GM12878 (cell line): ENCODE data around the gene PTPRQ. TPM values are rescaled to one million over a fixed set of nuclear protein-coding genes. Genes with fewer than 3 reads are reported as not detected.

Experiments used
- ATAC-seq: fragments of 200-7000 bp; cut with Tn5 transposase; 3 replicates; pipeline ENCODE4 v1.9.1; 2020; ENCODE audit warnings: mild to moderate bottlenecking, moderate library complexity
- BruUV-seq: library from RNA; stranded (reverse); fragments of 400-500 nt; replicated peaks from 2 replicates; lab custom pipeline; 2021; lab: Mats Ljungman, UMichigan
- CTCF ChIA-PET: fragments of 300-600 bp; sonication (Branson Sonifier 250); formaldehyde crosslinking; extraction: SDS; loops from one replicate; lab custom pipeline; 2021; ENCODE audit warnings: inconsistent platforms; lab: Yijun Ruan, JAX
- POLR2A ChIA-PET: fragments of 350-600 bp; formaldehyde crosslinking; extraction: SDS; loops from one replicate; lab custom pipeline; 2021; ENCODE audit warnings: inconsistent platforms; lab: Charles Lee
- RAD21 ChIA-PET: fragments of 300-600 bp; sonication (Branson Sonifier 250); formaldehyde crosslinking; loops from one replicate; lab custom pipeline; 2023; ENCODE audit warnings: antibody characterized with exemption; ENCODE audit not compliant: unreplicated experiment; lab: Charles Lee
- SMC1A ChIA-PET: fragments of 300-600 bp; sonication (Branson Sonifier 250); formaldehyde crosslinking; loops from one replicate; lab custom pipeline; 2023; ENCODE audit not compliant: unreplicated experiment, uncharacterized antibody; lab: Charles Lee
- DNase-seq: peaks from one replicate; pipeline ENCODE4 v3.0.0-alpha.2; 2011; ENCODE audit warnings: low read depth, low spot score
- FAIRE-seq: peaks from 3 replicates; lab custom pipeline; 2011; peaks lifted over from hg19 to GRCh38; lab: Jason Lieb, UNC
- H2AFZ ChIP-seq: 2 replicates; pipeline ENCODE4 v1.6.0; 2011; ENCODE audit warnings: low read depth, low read length, control low read depth; ENCODE audit not compliant: control insufficient read depth
- H3K27ac ChIP-seq: 2 replicates; pipeline ENCODE4 v1.5.1; 2011; ENCODE audit warnings: control low read depth; ENCODE audit not compliant: control insufficient read depth, insufficient read depth
- H3K27me3 ChIP-seq, 2 experiments: replicated peaks in 1 of 2; 2 replicates each; pipeline versions ENCODE4 v1.6.0 to v1.6.1; 2011; ENCODE audit warnings: low read length in 1 of 2; ENCODE audit not compliant: control insufficient read depth in 2 of 2, insufficient read depth in 2 of 2
- H3K36me3 ChIP-seq, 2 experiments: 2 replicates each; pipeline ENCODE4 v1.5.1; 2011; ENCODE audit warnings: low read length in 1 of 2; ENCODE audit not compliant: control insufficient read depth in 2 of 2, insufficient read depth in 2 of 2
- H3K4me1 ChIP-seq: 2 replicates; pipeline ENCODE4 v1.6.1; 2011; ENCODE audit warnings: mild to moderate bottlenecking, low read length, moderate library complexity, mixed read lengths; ENCODE audit not compliant: control insufficient read depth, insufficient read depth
- H3K4me2 ChIP-seq: 2 replicates; pipeline ENCODE4 v1.6.0; 2011; ENCODE audit warnings: control low read depth; ENCODE audit not compliant: control insufficient read depth, insufficient read depth
- H3K4me3 ChIP-seq: fragments of 200-600 bp; sonication (generic); 2 replicates; pipeline ENCODE4 v1.5.1; 2016
- H3K79me2 ChIP-seq: 2 replicates; pipeline ENCODE4 v1.6.0; 2011; ENCODE audit warnings: low read length; ENCODE audit not compliant: control insufficient read depth, insufficient read depth
- H3K9ac ChIP-seq: 2 replicates; pipeline ENCODE4 v1.8.0; 2011; ENCODE audit warnings: low read length, control low read depth, mixed read lengths; ENCODE audit not compliant: control insufficient read depth, insufficient read depth
- H3K9me3 ChIP-seq: replicated peaks from 3 replicates; pipeline ENCODE4 v1.5.1; 2011; ENCODE audit warnings: mild to moderate bottlenecking, low read length; ENCODE audit not compliant: control insufficient read depth, insufficient read depth
- H4K20me1 ChIP-seq: 2 replicates; pipeline ENCODE4 v1.6.0; 2011; ENCODE audit not compliant: control insufficient read depth, insufficient read depth
- BCL11A ChIP-seq: IDR thresholded peaks from 2 replicates; pipeline ENCODE4 v1.6.1; 2011; ENCODE audit warnings: low read depth, low read length
- BRCA1 ChIP-seq: IDR thresholded peaks from 2 replicates; pipeline ENCODE4 v1.6.1; 2011; ENCODE audit warnings: low read depth, low read length, improper control_type of control experiment
- CBX3 ChIP-seq: fragments of 200-600 bp; sonication (generic); IDR thresholded peaks from 2 replicates; pipeline ENCODE4 v1.6.1; 2016; ENCODE audit warnings: low read depth, borderline replicate concordance
- CEBPB ChIP-seq, 2 experiments: fragments of 150-350 bp in 1 of 2; IDR thresholded peaks; 2 replicates each; pipeline ENCODE4 v1.6.1; 2012 to 2014; ENCODE audit warnings: low read depth in 2 of 2, low read length in 2 of 2, borderline replicate concordance in 1 of 2, inconsistent platforms in 1 of 2
- EGR1 ChIP-seq, 2 experiments: IDR thresholded peaks; 1 replicate in 1 of 2; 2 replicates in 1 of 2; pipeline ENCODE4 v1.6.1; 2011 to 2012; ENCODE audit warnings: low read depth in 2 of 2, low read length in 2 of 2, borderline replicate concordance in 1 of 2, mild to moderate bottlenecking in 1 of 2, moderate library complexity in 1 of 2
- ETV6 ChIP-seq, 2 experiments: fragments of 450-650 bp in 1 of 2; IDR thresholded peaks in 1 of 2; conservative IDR thresholded peaks in 1 of 2; 2 replicates each; pipeline ENCODE4 v1.6.1; 2014; ENCODE audit warnings: antibody characterized with exemption in 1 of 2, borderline replicate concordance in 1 of 2, low read depth in 1 of 2, mild to moderate bottlenecking in 1 of 2, moderate library complexity in 1 of 2
- NFIC ChIP-seq: IDR thresholded peaks from 2 replicates; pipeline ENCODE4 v1.6.1; 2012; ENCODE audit warnings: low read depth, mild to moderate bottlenecking, inconsistent platforms, low read length, moderate library complexity
- NFYB ChIP-seq: IDR thresholded peaks from 2 replicates; pipeline ENCODE4 v1.6.1; 2011; ENCODE audit warnings: low read depth, mild to moderate bottlenecking, low read length, improper control_type of control experiment, moderate library complexity; ENCODE audit not compliant: insufficient read depth
- RB1 ChIP-seq: fragments of 450-650 bp; formaldehyde crosslinking; IDR thresholded peaks from 2 replicates; pipeline ENCODE4 v1.6.1; 2017; ENCODE audit warnings: mild to moderate bottlenecking, borderline replicate concordance
- SIX5 ChIP-seq: IDR thresholded peaks from 2 replicates; pipeline ENCODE4 v1.6.1; 2011; ENCODE audit warnings: mild to moderate bottlenecking, low read depth, low read length, moderate library complexity; ENCODE audit not compliant: severe bottlenecking
- SP1 ChIP-seq: IDR thresholded peaks from one replicate; pipeline ENCODE4 v1.6.1; 2011; ENCODE audit warnings: low read depth, low read length
- ZBTB33 ChIP-seq: fragments of 450-650 bp; IDR thresholded peaks from 2 replicates; pipeline ENCODE4 v1.6.1; 2017; ENCODE audit warnings: mild to moderate bottlenecking
- ZZZ3 ChIP-seq: IDR thresholded peaks from 2 replicates; pipeline ENCODE4 v1.6.1; 2011; ENCODE audit warnings: low read depth; ENCODE audit not compliant: control insufficient read depth, insufficient read length
- WGBS: methylation state at CpG from one replicate; pipeline ENCODE4 v1.1.6; 2016; ENCODE audit warnings: low lambda C conversion rate; ENCODE audit not compliant: insufficient replicate concordance, insufficient coverage; ENCODE audit errors: missing lambda C conversion rate; 5-methylcytosine and 5-hydroxymethylcytosine counted together
- in situ Hi-C: fragments of 300-500 bp; cut with MboI; formaldehyde crosslinking; loops from 9 replicates; pipeline ENCODE4 v1.14.3; 2018; ENCODE audit warnings: mixed read lengths
- intact Hi-C: fragments of 100-400 bp; cut with micrococcal nuclease; formaldehyde crosslinking; loops from one replicate; pipeline ENCODE4 v1.14.2; 2022; ENCODE audit not compliant: unreplicated experiment
- polyA plus RNA-seq, 11 experiments: library from polyadenylated mRNA; depleted of rRNA in 4 of 11; unstranded in 6 of 11; stranded (reverse) in 5 of 11; fragments of >200 nt; fragmentation: Nextera tagmentation in 4 of 11; fragmentation: Illumina TruSeq in 1 of 11; extraction: Ambion mirVana in 4 of 11; extraction: Trizol in 1 of 11; gene quantifications; 1 replicate in 1 of 11; 2 replicates in 10 of 11; pipeline versions ENCODE4 v1.2.1 to v1.2.3, GENCODE V29; 2011 to 2016; ENCODE audit warnings: inconsistent platforms in 2 of 11, missing spikeins in 2 of 11, low read depth in 1 of 11
- total RNA-seq, 4 experiments: library from RNA; depleted of rRNA in 3 of 4; stranded (reverse); fragments of >200 nt in 3 of 4; fragmentation: Illumina TruSeq in 1 of 4; extraction: Trizol in 1 of 4; gene quantifications; 2 replicates each; pipeline versions ENCODE4 v1.2.1 to v1.2.3, GENCODE V29; 2013 to 2021
- TF ChIP-seq, protein P1 (sequence below): IDR thresholded peaks from 2 replicates; pipeline ENCODE4 v1.6.1; 2011; ENCODE audit warnings: low read depth, mild to moderate bottlenecking, low read length, moderate library complexity, borderline replicate concordance; ENCODE audit errors: extremely low read depth

The PTPRQ gene
- total and polyA plus RNA-seq, 10 of the 15 experiments (the other 5 are each of a cell fraction or from before 2014, with no cell fraction given) = 0.01 TPM; not detected in 9

- RAD21 ChIA-PET = no interaction called here
- no peak for TF ChIP-seq BRCA1
- TF ChIP-seq ETV6 (conservative IDR thresholded peaks at IDR 0.05 in 1 of 2, IDR thresholded peaks at IDR 0.05 in 1 of 2; ENCODE audit: borderline replicate concordance in 1 of 2, low read depth in 1 of 2) = no peak
- TF ChIP-seq CEBPB (IDR thresholded peaks at IDR 0.05; ENCODE audit: borderline replicate concordance in 1 of 2, low read depth in 2 of 2, low read length in 2 of 2) = no peak
- no peak for TF ChIP-seq SIX5
- no peak for TF ChIP-seq EGR1 (IDR thresholded peaks at IDR 0.05; ENCODE audit: borderline replicate concordance in 1 of 2, low read depth in 2 of 2, low read length in 2 of 2)
- TF ChIP-seq NFYB = no peak
- TF ChIP-seq, all 136 proteins: peak for 0
- SMC1A ChIA-PET = interaction anchor here (1.2 kb wide), 1 partner anchor 35 kb away, joined by 4 read pairs; no protein-coding TSS in a partner anchor
- Histone ChIP-seq H2AFZ (no peak overlapping the region), H3K4me3 (no peak overlapping the region), H3K27me3 (no peaks in the 10 kb centered on the region), H4K20me1 (no peaks in the 10 kb centered on the region), H3K36me3 (no peaks in the 10 kb centered on the region), H3K27ac (no peak overlapping the region), H3K9me3 (no peaks in the 10 kb centered on the region), H3K4me1 (no peaks in the 10 kb centered on the region), H3K9ac (no peak overlapping the region), H3K79me2 (no peaks in the 10 kb centered on the region), H3K4me2 (no peak overlapping the region)
- in situ Hi-C loops = no loop called here
- FAIRE-seq (no peak), ATAC-seq (no peak), DNase-seq (no peak)
- POLR2A ChIA-PET = no interaction called here
- 10% methylated on average over 3 of the region's 3 CpGs for WGBS
- BruUV-seq = no TSS peak
- CTCF ChIA-PET = no interaction called here
- intact Hi-C loops = no loop called here
Observed at GRCh38 chr12:80549298-80549697, 105.3 kb downstream of the PTPRQ start.

GRCh38 chr12:80551897-80552296 lies 107.9 kb downstream of the PTPRQ start:
- DNase-seq (no peak), FAIRE-seq (no peak), ATAC-seq (no peak)
- RAD21 ChIA-PET = no interaction called here
- intact Hi-C loops = no loop called here
- Histone ChIP-seq H3K9me3 (no peaks in the 10 kb centered on the region), H4K20me1 (no peaks in the 10 kb centered on the region), H3K4me2 (no peak overlapping the region), H3K9ac (no peak overlapping the region), H3K4me1 (no peaks in the 10 kb centered on the region), H3K27me3 (no peaks in the 10 kb centered on the region), H3K27ac (no peak overlapping the region), H3K4me3 (no peak overlapping the region), H3K79me2 (no peaks in the 10 kb centered on the region), H3K36me3 (no peaks in the 10 kb centered on the region), H2AFZ (no peak overlapping the region)
- BruUV-seq = no TSS peak
- SMC1A ChIA-PET = no interaction called here
- CTCF ChIA-PET = no interaction called here
- POLR2A ChIA-PET = no interaction called here
- in situ Hi-C loops = no loop called here
- 71% methylated on average over 1 of the region's 1 CpG for WGBS
- TF ChIP-seq CBX3 (no peak), BCL11A (no peak), RB1 (no peak), SP1 (no peak), ZZZ3 (no peak), NFIC (no peak), ZBTB33 (no peak)
- TF ChIP-seq, protein P1, sequence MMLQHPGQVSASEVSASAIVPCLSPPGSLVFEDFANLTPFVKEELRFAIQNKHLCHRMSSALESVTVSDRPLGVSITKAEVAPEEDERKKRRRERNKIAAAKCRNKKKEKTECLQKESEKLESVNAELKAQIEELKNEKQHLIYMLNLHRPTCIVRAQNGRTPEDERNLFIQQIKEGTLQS = no peak
